Left colon (tissue), 2 donors: ENCODE results near the gene CTTNBP2. TPM values are rescaled to one million over a fixed set of nuclear protein-coding genes. Genes with fewer than 3 reads are reported as not detected.

Experiments
- ATAC-seq: fragments of 200-7000 bp; cut with Tn5 transposase; one replicate; pipeline ENCODE4 v1.9.1; 2020; ENCODE audit warnings: mild to moderate bottlenecking, moderate library complexity
- DNase-seq, 2 donors: peaks; one replicate each; pipeline ENCODE4 v3.0.0-alpha.2; 2020
- intact Hi-C, 2 donors: fragments of 100-400 bp; cut with DNase I in 1 of 2; cut with micrococcal nuclease in 1 of 2; formaldehyde crosslinking; loops; one replicate each; pipeline versions ENCODE4 v1.11.2 to v1.14.0; 2022; cut with DNase I, micrococcal nuclease
- total RNA-seq, 2 donors: library from RNA; stranded (reverse); fragmentation: NEBNext Ultra II Directional; extraction: Animal tissue kit (Norgen Biotek cat#: 25700); gene quantifications; one replicate each; pipeline ENCODE4 v1.2.1, GENCODE V29; 2021
- donor health status: DM: no; HTN: no; CAD: no.
- donor health status: DM: yes; HTN: yes; CAD: no.

CTTNBP2 gene
- total RNA-seq, 2 donors from 2014 or later = 2.2 to 3.8 TPM

DNA sequence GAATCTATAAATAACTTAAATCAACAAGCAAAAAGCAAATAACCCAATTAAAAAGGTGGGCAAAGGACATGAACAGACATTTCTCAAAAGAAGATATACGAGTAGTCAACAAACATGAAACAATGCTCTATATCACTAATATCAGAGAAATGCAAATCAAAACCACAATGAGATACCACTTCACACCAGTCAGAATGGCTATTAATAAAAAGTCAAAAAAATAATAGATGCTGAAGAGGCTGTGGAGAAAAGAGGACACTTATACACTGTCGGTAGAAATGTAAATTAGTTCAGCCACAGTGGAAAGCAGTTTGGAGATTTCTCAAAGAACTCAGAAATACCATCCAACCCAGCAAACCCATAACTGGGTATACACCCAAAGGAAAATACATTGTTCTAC is 70.6 kb downstream of the CTTNBP2 start:
- DNase-seq (no peak), ATAC-seq (no peak)
- intact Hi-C loops = no loop called here

DNA sequence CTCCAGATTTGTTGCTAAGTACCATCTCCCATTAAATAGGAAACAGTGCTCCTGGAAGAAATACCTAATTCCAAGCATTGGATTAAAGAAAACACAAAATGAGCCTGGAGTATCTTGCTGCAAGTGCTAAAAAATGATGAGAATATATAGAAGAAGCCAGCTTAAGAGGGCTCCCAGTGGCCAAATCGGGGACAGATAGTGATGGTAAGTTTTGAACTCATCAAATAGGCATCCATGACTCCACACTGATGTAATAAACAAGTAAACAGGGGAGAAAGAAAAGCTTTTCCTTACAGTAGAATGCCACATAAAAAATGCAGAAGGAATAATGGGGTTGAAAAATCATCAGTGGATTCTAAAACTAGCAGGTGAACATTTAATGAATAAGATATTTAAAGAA is 72.4 kb downstream of the CTTNBP2 start:
- intact Hi-C loops = no loop called here
- DNase-seq = no peak
- ATAC-seq = no peak

DNA sequence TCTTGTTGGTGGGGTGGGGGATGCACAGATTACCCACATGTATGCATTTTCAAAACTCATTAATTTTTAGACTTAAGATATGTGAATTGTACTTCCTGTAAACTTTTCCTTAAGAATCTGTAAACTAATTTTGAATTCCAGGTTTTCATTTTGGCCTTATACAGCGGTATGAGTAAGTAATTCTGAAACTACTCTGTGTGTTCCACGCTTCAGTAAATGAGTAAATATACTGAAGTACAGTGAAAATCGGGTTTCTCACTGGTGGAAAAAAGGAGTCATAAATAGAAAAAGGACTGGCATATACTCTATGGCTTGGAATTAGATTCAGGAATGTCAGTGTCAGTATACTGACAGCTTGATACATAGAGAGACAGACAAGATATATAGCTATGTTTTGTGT is 72.8 kb downstream of the CTTNBP2 start:
- intact Hi-C loops = no loop called here
- no peak for ATAC-seq
- DNase-seq = no peak

GRCh38 chr7:117796889-117797288 is 76.4 kb downstream of the CTTNBP2 start:
- intact Hi-C loops = no loop called here
- ATAC-seq (no peak), DNase-seq (no peak)

DNA sequence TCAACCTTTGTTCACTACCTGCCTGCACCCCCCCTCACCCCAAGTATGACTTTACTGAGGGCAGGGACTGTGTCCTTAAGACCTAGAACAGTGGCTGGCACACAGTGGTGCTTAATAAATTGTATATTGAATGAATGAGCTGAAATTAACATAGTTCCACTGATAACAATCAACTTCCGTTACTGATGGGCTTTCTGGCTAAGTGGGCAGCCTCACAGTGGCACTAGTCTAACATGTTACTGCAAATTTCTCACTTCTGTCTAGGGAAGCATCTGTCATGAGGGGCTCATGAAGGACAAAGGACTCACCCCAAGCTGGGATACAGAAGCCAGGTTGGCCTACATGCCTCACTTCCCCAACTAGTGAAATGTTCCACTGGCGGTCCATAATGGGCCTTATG is 79.3 kb downstream of the CTTNBP2 start:
- intact Hi-C loops = no loop called here
- ATAC-seq = no peak
- DNase-seq = no peak

DNA sequence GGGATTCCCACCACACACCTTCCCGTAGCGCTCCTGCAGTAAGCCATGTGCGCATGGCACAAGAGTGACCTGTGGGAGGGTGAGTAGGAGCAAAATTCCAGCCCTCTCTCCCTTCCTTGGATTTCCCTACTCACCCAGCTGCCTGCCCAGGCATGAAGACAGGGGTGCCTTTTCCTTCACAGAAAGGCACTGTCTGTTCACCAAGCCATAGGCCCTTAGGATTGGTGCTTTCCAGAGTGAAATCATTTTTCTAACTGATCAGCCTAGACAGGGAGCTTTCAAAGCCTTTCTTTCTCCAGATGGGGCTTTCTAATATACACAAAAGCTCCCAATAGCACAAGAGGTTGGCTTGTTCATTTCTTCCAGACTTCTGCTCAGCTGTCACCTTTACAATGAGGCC is 79.7 kb downstream of the CTTNBP2 start:
- ATAC-seq = no peak
- DNase-seq = no peak
- intact Hi-C loops = no loop called here

DNA sequence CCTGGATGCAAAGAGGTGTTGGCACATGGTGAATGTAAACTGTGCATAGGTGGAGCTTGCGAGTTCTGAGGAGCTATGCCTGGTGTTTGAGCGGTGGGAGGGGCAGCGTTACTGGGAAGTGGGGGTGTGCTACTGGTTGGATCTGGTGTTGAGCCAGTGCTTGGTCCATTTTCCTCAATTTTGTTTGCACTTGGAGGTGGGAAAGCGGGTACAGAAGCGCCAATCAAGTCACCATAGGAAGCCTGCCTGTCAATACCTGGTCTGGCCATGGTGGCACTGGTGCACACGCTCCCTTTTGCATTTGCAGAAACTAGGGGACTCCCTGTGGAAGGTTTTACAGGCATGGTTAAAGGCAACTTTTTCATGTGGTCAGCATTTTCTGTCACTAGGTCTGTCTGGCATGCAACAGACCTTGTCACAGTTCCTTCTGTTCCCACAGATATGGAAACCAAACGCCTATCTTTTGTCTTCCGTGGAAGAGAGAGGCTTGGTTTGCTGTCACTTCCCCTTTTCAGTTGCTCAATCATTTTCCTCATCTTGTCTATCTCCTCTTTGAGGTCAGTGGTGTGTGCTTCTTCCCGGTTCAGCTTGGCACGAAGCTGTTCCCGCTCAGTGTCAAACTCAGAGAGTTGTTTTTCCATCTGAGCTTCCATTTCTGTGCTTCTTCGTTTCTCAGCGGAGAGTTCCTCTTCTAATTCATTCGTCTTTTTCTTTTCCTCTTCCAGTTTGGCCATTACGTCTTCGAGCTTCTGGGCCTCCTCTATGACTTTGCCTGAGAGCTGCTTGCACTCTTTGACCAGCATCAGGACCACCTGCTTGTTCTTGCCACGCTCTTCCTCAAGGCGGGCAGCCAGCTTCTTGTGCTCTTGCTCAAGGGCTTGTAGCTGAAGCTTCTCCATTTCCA is 81.1 kb downstream of the CTTNBP2 start:
- intact Hi-C loops = no loop called here
- ATAC-seq (no peak), DNase-seq (no peak)

- no peak for ATAC-seq
- no peak for DNase-seq
- intact Hi-C loops = no loop called here
These were observed 82.5 kb downstream of the CTTNBP2 start for GRCh38 chr7:117790731-117791130.

GRCh38 chr7:117790251-117790650 is 83.0 kb downstream of the CTTNBP2 start:
- intact Hi-C loops = no loop called here
- no peak for DNase-seq

DNA sequence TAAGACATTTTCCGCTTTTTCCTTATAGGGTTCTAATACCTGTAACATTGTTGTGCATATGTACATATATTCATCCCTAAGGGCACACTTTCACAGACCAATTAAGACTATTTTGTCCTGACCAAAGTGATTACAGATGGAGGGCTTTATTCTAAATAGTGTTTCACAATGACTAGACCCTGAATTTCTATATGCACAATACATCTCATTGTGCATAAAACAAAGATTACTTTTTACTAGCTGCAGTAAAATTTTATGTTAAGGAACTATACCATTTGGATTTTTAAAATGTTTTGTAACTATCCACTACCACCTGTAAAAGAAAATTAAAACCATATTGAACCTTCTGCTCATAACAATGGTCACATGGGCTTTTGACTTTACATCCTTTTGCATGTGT is 87.8 kb downstream of the CTTNBP2 start:
- DNase-seq (no peak), ATAC-seq (no peak)
- intact Hi-C loops = no loop called here

More at GRCh38 chr7:117790251-117790650, 83.0 kb downstream of the CTTNBP2 start:
- no peak for ATAC-seq

DNA sequence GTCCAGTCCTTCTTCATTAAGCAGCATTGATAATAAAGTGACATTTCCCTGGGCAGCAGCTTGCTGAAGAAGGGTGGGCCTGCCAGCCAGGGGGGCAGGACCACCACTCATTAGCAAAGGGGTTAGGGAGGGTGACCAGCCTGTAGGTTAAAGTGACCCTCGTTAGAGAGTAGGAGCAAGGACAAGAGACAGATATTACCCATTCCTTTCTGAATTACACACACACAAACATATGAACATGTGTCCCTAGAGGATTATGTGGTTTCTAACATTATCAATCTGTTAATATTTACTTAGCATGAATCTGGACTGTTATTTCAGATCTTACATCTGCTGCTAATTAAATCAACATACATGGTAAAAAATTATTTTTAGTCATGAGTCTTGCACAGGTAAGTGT is 88.9 kb downstream of the CTTNBP2 start:
- DNase-seq (no peak), ATAC-seq (no peak)
- intact Hi-C loops = no loop called here

- DNase-seq (no peak), ATAC-seq (no peak)
- intact Hi-C loops = no loop called here
These were observed 90.5 kb downstream of the CTTNBP2 start for GRCh38 chr7:117782761-117783160.

- intact Hi-C loops = no loop called here
- ATAC-seq (no peak), DNase-seq (no peak)
These were observed 91.5 kb downstream of the CTTNBP2 start for GRCh38 chr7:117781707-117782106.

DNA sequence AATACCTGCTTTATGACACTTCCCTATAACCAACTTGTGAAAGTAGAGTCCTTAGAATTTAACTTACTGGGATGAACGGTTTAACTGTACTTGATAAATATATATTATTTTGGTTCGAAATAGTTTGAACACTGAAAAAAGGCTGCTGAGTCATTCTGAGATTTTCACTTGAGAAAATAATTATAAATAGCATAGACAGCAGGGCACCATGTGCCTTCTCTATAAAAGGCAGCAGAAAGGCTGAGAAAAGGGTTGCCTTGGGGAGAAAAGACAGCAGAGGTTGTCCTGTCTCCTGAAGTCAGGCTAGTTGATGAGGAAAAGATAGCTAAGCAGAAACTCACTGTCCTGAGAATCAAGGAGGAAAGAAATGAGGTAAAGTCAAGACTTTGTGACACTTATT is 92.4 kb downstream of the CTTNBP2 start:
- ATAC-seq (no peak), DNase-seq (no peak)
- intact Hi-C loops = no loop called here

GRCh38 chr7:117777335-117778142 is 95.7 kb downstream of the CTTNBP2 start:
- peak; percentile 43 for ATAC-seq
- DNase-seq = peak in 1 of 2 donors; percentile 25
- intact Hi-C loops = no loop called here

- intact Hi-C loops = no loop called here
- DNase-seq (no peak), ATAC-seq (no peak)
These were observed 97.0 kb downstream of the CTTNBP2 start for GRCh38 chr7:117776224-117776623.

- intact Hi-C loops = no loop called here
- ATAC-seq (no peak), DNase-seq (no peak)
These were observed 97.4 kb downstream of the CTTNBP2 start for GRCh38 chr7:117775801-117776200.

- ATAC-seq (no peak), DNase-seq (no peak)
- intact Hi-C loops = no loop called here
These were observed 98.3 kb downstream of the CTTNBP2 start for GRCh38 chr7:117774943-117775342.

DNA sequence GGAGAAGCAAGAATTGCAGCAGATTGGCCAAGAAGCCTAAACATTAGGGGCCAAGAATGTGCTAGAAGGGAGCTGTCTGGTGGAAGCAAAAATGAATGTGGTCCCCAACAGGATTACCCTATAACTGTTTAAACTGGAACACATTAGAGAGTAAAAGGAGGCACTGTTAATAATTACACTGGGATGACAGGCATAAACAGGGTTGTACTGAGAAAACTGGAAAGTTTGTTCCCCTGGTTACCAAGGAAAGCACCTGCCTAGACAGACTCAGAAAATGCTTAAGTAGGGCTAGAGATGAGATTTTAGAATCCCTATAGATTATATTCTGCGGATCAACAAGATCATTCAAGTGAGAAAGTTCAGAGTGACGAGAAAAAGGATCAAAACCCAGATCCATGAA is 100.8 kb downstream of the CTTNBP2 start:
- no peak for ATAC-seq
- intact Hi-C loops = no loop called here
- no peak for DNase-seq

DNA sequence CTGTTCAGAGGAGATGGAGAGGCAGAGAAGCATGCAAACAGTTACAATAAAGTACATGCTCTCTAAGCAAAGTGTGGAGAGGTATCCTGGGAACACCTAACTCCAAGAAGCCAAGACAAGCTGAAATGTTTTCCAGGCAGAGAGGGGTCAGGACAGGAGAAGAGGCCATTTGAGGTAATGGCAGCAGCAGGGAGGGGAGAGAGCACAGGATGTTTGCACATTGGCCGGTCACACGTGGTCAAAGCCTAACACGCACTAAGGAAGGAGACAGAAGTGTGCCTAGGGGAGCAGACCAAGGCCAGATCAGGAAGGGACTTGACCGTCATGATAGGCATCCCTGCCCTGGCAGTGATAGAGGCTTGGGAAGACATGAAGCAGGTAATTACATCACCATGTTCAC is 101.5 kb downstream of the CTTNBP2 start:
- DNase-seq = no peak
- intact Hi-C loops = no loop called here
- ATAC-seq = no peak
